Activated T-cell treated with anti-CD3 and anti-CD28 coated beads, Interleukin-2, amount 50 U/mL, for 48 hours (primary cell): ENCODE data around the gene MYLK3.

Experiments
- DNase-seq, 2 experiments: peaks; one replicate each; pipeline ENCODE4 v3.0.0-alpha.2; 2020

The MYLK3 gene

GRCh38 chr16:46757339-46758050 is 9.4 kb upstream of the MYLK3 start:
- no peak for DNase-seq

DNA sequence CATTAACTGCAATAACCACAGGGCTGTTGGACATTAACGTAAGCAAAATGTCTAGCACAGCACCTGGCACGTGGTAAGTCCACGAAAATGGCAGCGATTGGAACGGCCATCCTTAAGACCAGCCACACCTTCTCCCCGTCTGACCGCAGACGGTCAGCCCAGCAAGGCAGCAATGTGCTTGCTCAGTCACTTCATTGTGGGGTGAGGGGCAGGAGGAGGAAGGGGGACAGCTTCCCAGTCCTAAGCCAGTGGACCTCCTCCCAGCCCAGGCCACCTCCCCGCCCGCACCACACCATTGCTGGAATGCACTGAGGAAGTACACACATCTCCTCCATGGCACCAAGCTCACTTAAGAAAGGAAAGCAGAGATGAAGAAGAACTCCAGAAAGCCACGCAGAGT is 8.6 kb upstream of the MYLK3 start:
- DNase-seq = no peak

DNA sequence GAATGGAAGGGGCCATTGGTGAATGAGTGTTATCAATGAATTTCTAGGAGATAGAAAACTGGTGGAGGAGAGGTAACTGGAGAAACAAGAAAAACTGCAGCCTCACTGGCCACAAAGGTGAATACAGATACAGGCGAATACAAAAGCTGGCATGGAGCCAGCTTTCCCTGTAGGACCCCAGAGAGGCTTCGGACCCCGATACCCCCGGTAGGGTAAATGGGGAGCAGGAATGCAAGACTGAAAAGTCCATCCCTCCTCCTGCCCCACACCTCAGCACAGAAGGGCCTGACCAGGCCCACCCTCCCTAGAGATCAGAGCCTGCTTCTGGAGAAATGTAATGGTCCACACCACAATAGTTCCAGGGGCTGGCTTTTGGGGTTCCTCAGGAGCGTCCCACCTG is 4.9 kb upstream of the MYLK3 start:
- DNase-seq = no peak

DNA sequence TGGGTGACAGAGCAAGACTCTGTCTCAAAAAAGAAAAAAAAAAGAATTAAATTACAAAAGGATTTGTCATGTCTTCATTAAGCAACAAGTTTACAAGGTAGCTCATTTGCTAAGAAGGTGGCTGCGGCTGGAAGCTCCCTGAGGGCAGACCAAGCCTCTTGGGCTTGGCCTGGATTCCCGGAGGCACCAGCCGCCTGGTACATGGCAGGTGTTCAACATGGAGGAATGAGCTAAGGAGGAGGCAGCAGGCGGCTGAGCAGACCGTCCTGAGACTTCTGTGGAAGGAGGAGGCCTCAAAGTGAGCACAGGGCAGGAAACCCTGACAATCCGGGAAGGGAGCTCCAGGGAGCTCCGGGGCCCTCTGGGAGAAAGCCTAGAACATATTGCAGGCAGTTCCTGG is 3.2 kb upstream of the MYLK3 start:
- no peak for DNase-seq

- DNase-seq = no peak
Measured at GRCh38 chr16:46748775-46749705, 896 bp upstream of the MYLK3 start.

DNA sequence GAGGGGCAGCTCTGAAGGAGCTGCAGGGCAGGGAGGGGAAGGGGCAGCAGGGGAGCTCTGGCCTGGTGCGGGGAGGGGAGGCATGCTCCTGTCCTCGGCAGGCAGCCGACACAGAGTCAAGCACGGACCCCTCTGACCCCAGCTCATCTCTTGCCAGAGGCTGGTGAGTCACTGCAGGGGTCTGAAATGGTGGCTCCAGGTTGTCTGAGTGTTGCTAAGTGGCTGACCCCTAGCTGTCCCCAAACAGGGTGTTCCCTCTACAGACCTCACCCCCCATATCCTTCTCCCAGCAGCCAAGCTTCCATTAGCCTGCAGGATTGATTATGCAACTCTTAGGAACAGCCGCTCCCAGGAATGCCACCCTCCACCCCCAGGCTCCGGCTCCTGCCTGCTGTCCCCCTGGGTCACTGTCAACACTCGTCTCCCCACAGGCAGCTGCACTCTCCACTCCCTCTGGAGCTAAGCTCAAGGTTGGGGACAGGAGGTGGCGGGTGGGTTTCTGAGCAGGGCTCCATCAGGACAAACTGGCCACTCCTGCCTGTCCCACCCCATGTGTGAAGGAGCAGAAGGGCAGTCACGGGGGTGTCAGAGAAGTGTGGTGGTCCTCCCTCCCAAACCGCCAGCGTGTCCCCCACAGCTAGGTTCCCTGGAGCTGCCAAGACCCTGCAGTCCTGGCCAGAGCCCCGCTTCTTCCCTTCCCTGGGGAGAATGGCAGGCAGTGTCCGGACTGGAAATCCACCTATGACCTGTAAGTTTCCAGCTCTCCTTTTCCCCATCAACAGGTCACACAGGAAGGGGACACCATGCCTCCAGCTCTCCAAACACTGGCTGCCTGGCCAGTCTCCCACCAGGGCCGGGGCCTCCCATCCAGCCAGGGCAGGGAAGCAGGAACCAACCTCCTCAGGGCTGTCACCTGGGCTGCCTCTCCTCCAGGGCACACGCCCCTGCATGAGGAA is 1.0 kb downstream of the MYLK3 start:
- no peak for DNase-seq

GRCh38 chr16:46745617-46746016 is 2.5 kb downstream of the MYLK3 start:
- no peak for DNase-seq

DNA sequence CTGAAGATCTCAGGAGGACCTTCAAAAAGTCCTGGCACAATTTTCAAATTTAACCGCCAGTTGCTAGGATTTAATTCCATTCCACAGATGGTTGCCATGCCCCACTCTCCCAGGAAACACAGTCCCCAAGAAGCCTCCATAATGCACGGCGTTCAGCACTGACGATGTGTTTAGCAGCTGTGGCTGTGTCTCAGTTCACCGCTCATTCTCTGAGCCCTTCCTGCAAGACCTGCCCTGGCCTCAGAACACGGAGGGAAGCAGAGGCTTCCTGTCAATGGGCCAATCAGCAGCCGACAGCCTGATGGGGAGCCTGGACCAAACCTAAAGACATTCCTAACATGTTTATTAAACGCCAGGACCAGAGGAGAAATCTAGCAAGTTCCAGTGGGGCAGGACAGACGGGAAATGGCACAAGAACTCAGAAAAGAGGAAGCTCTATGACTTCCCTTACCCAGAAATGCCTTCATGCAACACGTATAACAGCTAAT is 4.9 kb downstream of the MYLK3 start:
- DNase-seq = no peak

GRCh38 chr16:46739934-46740333 is 8.2 kb downstream of the MYLK3 start:
- no peak for DNase-seq

GRCh38 chr16:46737621-46738214 is 10.4 kb downstream of the MYLK3 start:
- DNase-seq = no peak

DNA sequence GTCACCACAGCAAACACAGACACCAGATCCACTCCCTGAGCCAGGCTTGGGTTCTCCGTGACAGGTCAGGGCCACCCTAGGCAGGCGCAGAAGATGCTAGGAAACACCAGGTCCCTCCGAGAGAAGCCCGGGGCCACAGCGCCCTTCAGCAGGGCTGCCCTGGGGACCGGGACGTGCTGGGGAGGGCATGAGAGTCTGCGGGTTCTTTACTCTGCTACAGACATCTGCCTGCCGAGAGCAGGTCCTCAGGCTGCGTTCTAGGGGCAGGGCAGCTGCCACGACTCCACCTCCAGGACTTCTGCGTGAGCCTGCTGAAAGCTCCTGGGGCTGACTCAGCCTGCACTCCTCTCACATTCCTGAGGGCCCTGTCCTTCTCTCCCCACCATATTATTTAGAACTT is 11.4 kb downstream of the MYLK3 start:
- no peak for DNase-seq

DNA sequence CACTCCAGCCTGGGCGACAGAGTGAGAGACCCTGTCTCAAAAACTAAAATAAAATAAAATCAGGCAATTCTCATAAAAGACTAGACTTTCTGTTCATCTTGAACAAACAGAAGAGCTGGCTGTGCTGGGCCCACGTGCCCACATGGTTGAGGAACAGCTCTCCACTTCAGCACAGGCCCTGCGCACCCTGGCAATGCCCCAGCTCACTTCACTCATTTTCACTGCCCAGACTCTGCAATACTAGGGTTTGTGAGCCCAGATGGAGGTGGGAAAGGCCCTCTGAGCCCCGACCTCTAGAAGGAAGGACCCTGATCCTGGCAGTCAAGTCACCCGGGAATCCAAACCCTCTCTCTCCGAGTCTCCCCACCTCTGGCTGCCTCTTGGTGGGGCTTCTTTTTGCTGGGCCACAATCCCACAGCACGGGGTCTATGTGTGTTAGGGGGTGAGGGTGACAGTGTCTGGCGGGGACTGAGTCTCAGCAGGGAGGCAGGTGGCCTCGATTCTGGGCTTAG is 14.8 kb downstream of the MYLK3 start:
- DNase-seq = no peak

DNA sequence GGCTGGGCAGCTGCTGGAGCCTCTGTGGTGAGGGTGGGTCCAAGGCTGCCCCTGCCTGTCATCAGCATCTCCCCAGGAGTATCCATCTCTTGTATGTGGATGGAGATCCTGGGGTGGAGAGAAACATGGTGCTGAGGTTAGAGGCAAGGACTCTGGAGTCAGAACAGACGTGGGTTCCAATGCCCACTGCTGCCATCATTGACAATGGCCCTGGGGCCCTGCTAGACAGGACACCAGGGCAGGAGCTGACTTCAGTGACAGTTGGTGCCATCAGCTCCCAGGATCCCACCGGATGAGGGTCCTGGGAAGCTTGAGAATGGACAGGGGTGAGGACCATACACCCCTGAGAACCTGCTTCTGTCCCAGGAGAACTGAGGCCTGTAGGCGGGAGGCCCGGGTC is 15.6 kb downstream of the MYLK3 start:
- no peak for DNase-seq

GRCh38 chr16:46731691-46732555 is 16.2 kb downstream of the MYLK3 start:
- DNase-seq = no peak

DNA sequence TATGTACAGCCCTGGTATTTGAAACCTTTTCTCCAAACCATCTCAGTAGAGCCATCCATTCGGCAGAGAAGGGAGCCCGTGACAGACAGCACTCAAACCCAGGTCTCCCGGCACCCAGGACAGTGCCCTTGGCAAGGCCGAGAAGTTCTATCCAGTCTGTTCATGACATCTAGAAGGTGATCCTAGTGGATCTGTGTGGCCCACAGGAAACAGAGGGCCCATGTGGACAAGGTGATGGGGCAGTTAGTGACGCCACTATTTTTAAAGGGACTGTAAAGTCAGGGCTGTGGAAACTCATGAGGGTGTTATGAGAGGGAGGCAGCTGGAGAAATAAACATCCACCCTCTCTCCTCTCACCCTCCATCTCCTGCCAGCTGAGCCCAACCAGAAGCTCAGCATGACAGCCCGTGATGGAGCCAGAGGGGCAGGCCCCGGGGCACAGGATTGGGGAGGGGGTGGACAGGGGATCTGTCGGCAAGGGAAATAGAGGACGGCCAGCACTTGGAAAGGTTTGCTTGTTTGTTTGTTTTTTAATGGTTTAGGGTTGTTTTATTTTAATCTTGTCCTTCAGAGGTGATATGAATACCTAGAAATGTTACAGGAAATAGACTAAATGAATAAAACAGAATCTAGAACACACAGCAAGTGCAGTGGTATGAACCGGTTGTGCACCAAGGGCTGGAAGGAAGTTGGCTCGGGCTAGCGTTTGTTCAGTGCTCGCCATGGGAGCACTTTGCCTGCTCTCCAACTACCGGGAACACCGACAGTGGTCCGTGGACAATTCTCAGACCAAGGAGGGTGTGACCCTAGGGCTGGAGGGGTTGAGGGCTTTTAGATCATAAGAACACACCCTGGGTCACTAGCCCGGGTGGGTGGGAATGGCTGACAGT is 17.1 kb downstream of the MYLK3 start:
- no peak for DNase-seq

DNA sequence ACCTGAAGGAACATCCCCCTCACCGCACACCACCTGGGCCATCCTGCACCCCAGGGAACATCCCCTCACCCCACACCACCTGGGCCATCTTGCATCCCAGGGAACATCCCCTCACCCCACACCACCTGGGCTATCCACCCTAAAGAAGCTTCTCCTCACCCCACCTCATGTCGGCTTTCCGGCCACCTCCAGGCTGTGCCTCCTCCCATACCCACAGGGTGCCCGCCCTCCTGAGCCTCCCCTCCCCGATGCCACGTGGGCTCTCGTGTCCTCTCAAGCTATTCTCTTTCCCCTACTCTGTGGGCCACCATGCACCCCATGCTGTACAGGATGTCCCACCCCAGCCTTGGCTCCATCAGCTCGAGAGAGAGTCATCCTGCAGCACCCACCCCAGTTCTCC is 18.0 kb downstream of the MYLK3 start:
- DNase-seq = no peak

DNA sequence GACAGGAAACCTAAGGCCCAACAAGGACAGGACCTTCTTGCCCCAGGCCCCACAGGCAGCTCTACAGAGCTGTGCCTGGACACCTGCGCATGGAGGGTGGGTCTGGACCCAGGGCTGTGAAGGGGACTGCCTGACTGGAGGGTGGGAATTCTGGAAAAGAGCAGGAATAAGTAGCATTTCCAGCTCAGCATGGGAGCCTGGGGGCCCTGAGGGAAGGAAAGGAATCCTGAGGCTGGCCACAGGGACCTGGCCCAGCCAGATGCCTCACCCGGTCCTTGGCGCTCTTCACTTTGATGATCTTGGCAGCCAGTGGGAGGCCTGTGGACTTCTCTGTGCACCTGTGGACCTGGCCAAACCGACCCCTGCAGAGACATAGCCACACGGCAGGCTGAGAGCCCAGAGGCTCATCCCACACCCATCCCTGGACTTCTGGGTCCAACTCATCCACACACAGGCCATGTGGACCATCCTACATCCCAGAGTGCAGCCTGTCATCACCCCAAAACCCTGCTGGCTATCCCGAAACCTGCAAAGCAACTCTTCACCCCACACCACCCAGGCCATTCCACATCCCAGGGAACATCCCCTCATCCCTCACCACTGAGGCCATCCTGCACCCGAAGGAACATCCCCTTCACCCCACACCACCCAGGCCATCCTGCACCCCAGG is 18.7 kb downstream of the MYLK3 start:
- DNase-seq = no peak

GRCh38 chr16:46728806-46729205 is 19.3 kb downstream of the MYLK3 start:
- no peak for DNase-seq

DNA sequence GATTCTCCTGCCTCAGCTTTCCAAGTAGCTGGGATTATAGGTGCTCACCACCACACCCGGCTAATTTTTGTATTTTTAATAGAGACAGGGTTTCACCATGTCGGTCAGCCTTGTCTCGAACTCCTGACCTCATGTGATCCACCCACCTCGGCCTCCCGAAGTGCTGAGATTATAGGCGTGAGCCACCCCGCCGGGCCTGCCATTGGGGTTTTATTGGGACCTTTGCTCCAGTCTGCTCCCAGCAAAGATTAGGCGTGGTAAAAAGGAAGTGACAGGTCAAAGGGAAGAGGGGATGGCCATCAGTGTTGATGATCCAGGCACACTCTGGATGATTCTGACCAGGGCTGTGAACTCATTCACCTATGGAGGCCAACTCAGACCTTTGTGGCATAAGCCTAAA is 20.5 kb downstream of the MYLK3 start:
- no peak for DNase-seq

DNA sequence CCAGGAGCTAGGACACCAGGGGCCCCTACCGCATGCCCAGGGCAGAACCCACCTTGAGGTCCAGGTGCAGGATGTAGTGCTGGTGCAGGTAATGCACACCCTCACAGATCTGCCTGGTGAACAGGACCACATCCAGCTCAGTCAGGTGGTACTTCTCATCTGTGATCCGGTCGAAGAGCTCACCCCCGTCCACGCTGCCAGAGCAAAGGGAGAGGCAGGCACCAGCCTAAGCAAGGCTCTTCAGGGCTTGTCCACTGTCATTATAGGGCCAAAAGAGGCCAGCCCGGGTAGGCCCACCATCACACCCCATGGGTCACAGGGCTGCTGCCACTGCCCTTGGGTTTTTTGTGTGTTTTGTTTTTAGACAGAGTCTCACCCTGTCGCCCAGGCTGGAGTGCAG is 21.0 kb downstream of the MYLK3 start:
- no peak for DNase-seq
